ENCODE data around the gene XXYLT1.

DNA sequence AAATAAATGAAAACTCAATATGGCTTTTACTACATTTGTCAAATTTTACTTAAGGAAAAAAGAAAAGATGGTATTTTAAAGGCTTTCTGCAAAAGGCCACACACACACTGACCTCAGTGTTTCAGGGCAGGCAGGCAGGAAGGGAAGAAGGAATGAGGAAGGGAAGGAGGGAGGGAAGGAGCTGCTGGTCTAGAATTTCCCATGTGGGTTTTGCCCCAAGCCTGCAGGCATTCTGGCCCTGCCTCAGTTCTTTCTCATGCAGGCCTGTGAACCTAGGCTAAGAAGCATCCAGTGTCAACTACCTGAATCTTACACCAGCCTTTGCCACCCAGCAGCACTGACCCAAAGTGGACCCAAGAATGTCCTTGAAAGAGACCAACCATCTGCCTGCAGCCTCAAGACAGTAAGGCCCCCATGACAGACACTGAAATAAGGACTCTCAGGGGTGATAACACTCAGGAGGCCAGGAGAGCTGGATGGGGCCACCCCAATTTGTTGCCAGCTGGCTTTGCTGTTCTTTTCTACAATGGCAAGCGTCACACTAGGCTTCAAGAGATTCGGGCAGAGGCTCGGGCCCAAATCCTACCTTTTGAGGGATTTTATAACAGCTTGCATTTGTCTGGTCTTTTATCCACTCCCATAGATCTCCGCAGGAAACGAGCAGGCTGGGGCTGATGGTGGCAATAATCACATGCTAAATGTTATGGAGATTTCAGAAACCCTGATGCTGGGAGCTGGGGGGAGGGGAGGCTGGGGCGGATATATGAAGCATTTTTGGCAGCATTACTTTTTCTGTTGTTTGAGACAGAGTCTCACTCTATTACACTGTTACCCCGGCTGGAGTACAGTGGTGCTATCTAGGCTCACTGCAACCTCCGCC, 51.4 kb downstream of the XXYLT1 start:
- TF ChIP-seq CTCF (IDR thresholded peaks at IDR 0.05; ENCODE audit: low read length) (no peak), EZH2 (IDR thresholded peaks at IDR 0.05; ENCODE audit: borderline replicate concordance, low read length) (no peak)
